Measurements from ENCODE around the gene TLE6. TPM values are rescaled to one million over a fixed set of nuclear protein-coding genes. Genes with fewer than 3 reads are reported as not detected.

TLE6 gene
- total and polyA plus RNA-seq, 2 of the 8 experiments (the other 6 are each of a cell fraction or from before 2014, with no cell fraction given) = 2.5 to 2.9 TPM

Other genes with a start within 250 kb of the TLE6 start
- 33.0 and 35.8 TPM in 2 replicates for gene SLC39A3, start 237.5 kb upstream of the TLE6 start, total RNA-seq (2021; fragmentation: NEBNext Ultra II Directional; extraction: Animal tissue kit (Norgen Biotek cat#: 25700))
- gene SLC39A3, start 237.5 kb upstream of the TLE6 start, polyA plus RNA-seq (2011; rRNA removed) = 52.9 and 78.1 TPM in 2 replicates
- 86.8 and 89.0 TPM in 2 replicates for gene SGTA, start 194.3 kb upstream of the TLE6 start, total RNA-seq (2021; fragmentation: NEBNext Ultra II Directional; extraction: Animal tissue kit (Norgen Biotek cat#: 25700))
- 130 and 201 TPM in 2 replicates for gene SGTA, start 194.3 kb upstream of the TLE6 start, polyA plus RNA-seq (2011; rRNA removed)
- 159 and 170 TPM in 2 replicates for gene THOP1, start 192.1 kb upstream of the TLE6 start, total RNA-seq (2021; fragmentation: NEBNext Ultra II Directional; extraction: Animal tissue kit (Norgen Biotek cat#: 25700))
- gene THOP1, start 192.1 kb upstream of the TLE6 start, polyA plus RNA-seq (2011; rRNA removed) = 136 and 181 TPM in 2 replicates
- 3.9 and 5.7 TPM in 2 replicates for gene ZNF554, start 157.7 kb upstream of the TLE6 start, total RNA-seq (2021; fragmentation: NEBNext Ultra II Directional; extraction: Animal tissue kit (Norgen Biotek cat#: 25700))
- 1.8 and 1.9 TPM in 2 replicates for gene ZNF554, start 157.7 kb upstream of the TLE6 start, polyA plus RNA-seq (2011; rRNA removed)
- gene ZNF555, start 136.1 kb upstream of the TLE6 start, total RNA-seq (2021; fragmentation: NEBNext Ultra II Directional; extraction: Animal tissue kit (Norgen Biotek cat#: 25700)) = 5.4 and 5.7 TPM in 2 replicates
- 1.1 and 1.6 TPM in 2 replicates for gene ZNF555, start 136.1 kb upstream of the TLE6 start, polyA plus RNA-seq (2011; rRNA removed)
- gene ZNF556, start 110.2 kb upstream of the TLE6 start, total RNA-seq (2021; fragmentation: NEBNext Ultra II Directional; extraction: Animal tissue kit (Norgen Biotek cat#: 25700)) = not detected in 2 replicates
- not detected in 2 replicates for gene ZNF556, start 110.2 kb upstream of the TLE6 start, polyA plus RNA-seq (2011; rRNA removed)
- 8.9 and 9.4 TPM in 2 replicates for gene ZNF57, start 76.6 kb upstream of the TLE6 start, total RNA-seq (2021; fragmentation: NEBNext Ultra II Directional; extraction: Animal tissue kit (Norgen Biotek cat#: 25700))
- 3.5 and 4.9 TPM in 2 replicates for gene ZNF57, start 76.6 kb upstream of the TLE6 start, polyA plus RNA-seq (2011; rRNA removed)
- 3.7 and 4.7 TPM in 2 replicates for gene ZNF77, start 32.6 kb upstream of the TLE6 start, total RNA-seq (2021; fragmentation: NEBNext Ultra II Directional; extraction: Animal tissue kit (Norgen Biotek cat#: 25700))
- 2.3 and 2.9 TPM in 2 replicates for gene ZNF77, start 32.6 kb upstream of the TLE6 start, polyA plus RNA-seq (2011; rRNA removed)
- gene TLE2, start 51.7 kb downstream of the TLE6 start, total RNA-seq (2021; fragmentation: NEBNext Ultra II Directional; extraction: Animal tissue kit (Norgen Biotek cat#: 25700)) = 11.5 and 12.5 TPM in 2 replicates
- gene TLE2, start 51.7 kb downstream of the TLE6 start, polyA plus RNA-seq (2011; rRNA removed) = 8.0 and 12.7 TPM in 2 replicates
- gene TLE5, start 84.9 kb downstream of the TLE6 start, total RNA-seq (2021; fragmentation: NEBNext Ultra II Directional; extraction: Animal tissue kit (Norgen Biotek cat#: 25700)) = 187 and 197 TPM in 2 replicates
- gene TLE5, start 84.9 kb downstream of the TLE6 start, polyA plus RNA-seq (2011; rRNA removed) = 285 and 392 TPM in 2 replicates
- 19.9 and 21.1 TPM in 2 replicates for gene GNA11, start 116.8 kb downstream of the TLE6 start, total RNA-seq (2021; fragmentation: NEBNext Ultra II Directional; extraction: Animal tissue kit (Norgen Biotek cat#: 25700))
- gene GNA11, start 116.8 kb downstream of the TLE6 start, polyA plus RNA-seq (2011; rRNA removed) = 6.2 and 13.6 TPM in 2 replicates
- 0.25 and 0.26 TPM in 2 replicates for gene GNA15, start 158.5 kb downstream of the TLE6 start, total RNA-seq (2021; fragmentation: NEBNext Ultra II Directional; extraction: Animal tissue kit (Norgen Biotek cat#: 25700))
- gene GNA15, start 158.5 kb downstream of the TLE6 start, polyA plus RNA-seq (2011; rRNA removed) = 0.36 and 0.45 TPM in 2 replicates
- gene S1PR4, start 201.2 kb downstream of the TLE6 start, total RNA-seq (2021; fragmentation: NEBNext Ultra II Directional; extraction: Animal tissue kit (Norgen Biotek cat#: 25700)) = not detected in 2 replicates
- 0.05 TPM in 1 of 2 replicates, not detected in the other for gene S1PR4, start 201.2 kb downstream of the TLE6 start, polyA plus RNA-seq (2011; rRNA removed)
- gene NCLN, start 208.4 kb downstream of the TLE6 start, total RNA-seq (2021; fragmentation: NEBNext Ultra II Directional; extraction: Animal tissue kit (Norgen Biotek cat#: 25700)) = 103 and 105 TPM in 2 replicates
- 89.2 and 119 TPM in 2 replicates for gene NCLN, start 208.4 kb downstream of the TLE6 start, polyA plus RNA-seq (2011; rRNA removed)
- 9.8 and 9.9 TPM in 2 replicates for gene CELF5, start 247.1 kb downstream of the TLE6 start, total RNA-seq (2021; fragmentation: NEBNext Ultra II Directional; extraction: Animal tissue kit (Norgen Biotek cat#: 25700))
- gene CELF5, start 247.1 kb downstream of the TLE6 start, polyA plus RNA-seq (2011; rRNA removed) = 15.0 and 18.2 TPM in 2 replicates